ENCODE measurements around the gene ALS2CL. TPM values are rescaled to one million over a fixed set of nuclear protein-coding genes. Genes with fewer than 3 reads are reported as not detected.

Gene ALS2CL
- total RNA-seq, 1 experiment from 2014 or later, result 0.24 TPM

DNA sequence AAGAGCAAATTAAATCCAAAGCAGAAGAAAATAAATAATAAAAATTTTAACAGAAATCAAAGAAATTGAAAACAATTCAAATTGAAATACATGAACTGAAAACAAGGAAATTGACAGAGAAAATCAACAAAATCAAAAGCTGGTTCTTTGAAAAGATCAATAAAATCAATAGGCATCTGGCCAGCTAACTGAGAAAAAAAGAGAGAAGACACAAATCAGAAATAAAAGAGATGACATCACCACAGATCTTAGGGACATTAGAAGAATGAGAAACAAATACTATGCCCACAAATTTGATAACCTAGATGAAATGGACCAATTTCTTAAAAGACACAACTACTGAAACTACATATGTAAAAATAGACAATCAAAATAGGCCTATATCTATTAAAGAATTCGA is 42.4 kb downstream of the ALS2CL start:
- H3K4me3 ChIP-seq (ENCODE audit: low read depth, low read length, poor library complexity, severe bottlenecking), result no peak overlapping the region
- H3K27me3 ChIP-seq (replicated peaks; ENCODE audit: insufficient read depth, low read depth, low read length, poor library complexity), result no peaks in the 10 kb centered on the region
- no peaks in the 10 kb centered on the region for H3K9me3 ChIP-seq (ENCODE audit: low read depth, low read length, poor library complexity, severe bottlenecking)
- BruUV-seq (replicated peaks), result no TSS peak
- ChIA-PET POLR2A (ENCODE audit: low non-redundant PET) (no interaction called here), CTCF (no interaction called here)
- H3K4me1 ChIP-seq (ENCODE audit: insufficient read depth, low read length, poor library complexity, severe bottlenecking), result no peaks in the 10 kb centered on the region
- DNase-seq (ENCODE audit: low spot score), result no peak
- TF ChIP-seq, protein P1, sequence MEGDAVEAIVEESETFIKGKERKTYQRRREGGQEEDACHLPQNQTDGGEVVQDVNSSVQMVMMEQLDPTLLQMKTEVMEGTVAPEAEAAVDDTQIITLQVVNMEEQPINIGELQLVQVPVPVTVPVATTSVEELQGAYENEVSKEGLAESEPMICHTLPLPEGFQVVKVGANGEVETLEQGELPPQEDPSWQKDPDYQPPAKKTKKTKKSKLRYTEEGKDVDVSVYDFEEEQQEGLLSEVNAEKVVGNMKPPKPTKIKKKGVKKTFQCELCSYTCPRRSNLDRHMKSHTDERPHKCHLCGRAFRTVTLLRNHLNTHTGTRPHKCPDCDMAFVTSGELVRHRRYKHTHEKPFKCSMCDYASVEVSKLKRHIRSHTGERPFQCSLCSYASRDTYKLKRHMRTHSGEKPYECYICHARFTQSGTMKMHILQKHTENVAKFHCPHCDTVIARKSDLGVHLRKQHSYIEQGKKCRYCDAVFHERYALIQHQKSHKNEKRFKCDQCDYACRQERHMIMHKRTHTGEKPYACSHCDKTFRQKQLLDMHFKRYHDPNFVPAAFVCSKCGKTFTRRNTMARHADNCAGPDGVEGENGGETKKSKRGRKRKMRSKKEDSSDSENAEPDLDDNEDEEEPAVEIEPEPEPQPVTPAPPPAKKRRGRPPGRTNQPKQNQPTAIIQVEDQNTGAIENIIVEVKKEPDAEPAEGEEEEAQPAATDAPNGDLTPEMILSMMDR (conservative IDR thresholded peaks at IDR 0.05; ENCODE audit: low read depth, low read length), result no peak
- no peak for TF ChIP-seq EZH2 (IDR thresholded peaks at IDR 0.05; ENCODE audit: borderline replicate concordance, low read depth, low read length, poor library complexity, severe bottlenecking)
- intact Hi-C loops (cut with micrococcal nuclease; ENCODE audit: unreplicated experiment), result no loop called here
- no peaks in the 10 kb centered on the region for H3K36me3 ChIP-seq (ENCODE audit: insufficient read depth, low read length, poor library complexity, severe bottlenecking)
- no peak overlapping the region for H3K27ac ChIP-seq (ENCODE audit: low read depth, low read length, poor library complexity, severe bottlenecking)

DNA sequence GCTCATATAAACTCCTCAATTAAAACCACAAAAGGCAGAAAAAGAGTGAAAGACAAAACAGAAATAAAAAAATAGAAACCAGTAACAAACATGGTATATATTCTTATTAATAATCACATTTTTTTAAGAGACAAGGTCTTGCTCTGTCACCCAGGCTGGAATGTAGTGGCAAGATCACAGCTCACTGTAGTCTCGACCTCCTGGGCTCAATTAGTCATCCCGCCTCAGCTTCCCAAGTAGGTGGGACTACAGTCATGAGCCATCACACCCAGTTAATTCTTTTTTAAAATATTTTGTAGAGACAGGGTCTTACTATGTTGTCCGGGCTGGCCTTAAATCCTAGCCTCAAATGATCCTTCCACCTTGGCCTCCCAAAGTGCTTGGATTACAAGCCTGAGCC is 44.0 kb downstream of the ALS2CL start:
- Histone ChIP-seq H3K36me3 (ENCODE audit: insufficient read depth, low read length, poor library complexity, severe bottlenecking) (no peaks in the 10 kb centered on the region), H3K27me3 (replicated peaks; ENCODE audit: insufficient read depth, low read depth, low read length, poor library complexity) (no peaks in the 10 kb centered on the region), H3K27ac (ENCODE audit: low read depth, low read length, poor library complexity, severe bottlenecking) (no peak overlapping the region), H3K9me3 (ENCODE audit: low read depth, low read length, poor library complexity, severe bottlenecking) (no peaks in the 10 kb centered on the region), H3K4me3 (ENCODE audit: low read depth, low read length, poor library complexity, severe bottlenecking) (no peak overlapping the region), H3K4me1 (ENCODE audit: insufficient read depth, low read length, poor library complexity, severe bottlenecking) (no peaks in the 10 kb centered on the region)
- DNase-seq (ENCODE audit: low spot score), result no peak
- no TSS peak for BruUV-seq (replicated peaks)
- intact Hi-C loops (cut with micrococcal nuclease; ENCODE audit: unreplicated experiment), result no loop called here
- TF ChIP-seq, protein P1 (conservative IDR thresholded peaks at IDR 0.05; ENCODE audit: low read depth, low read length), result no peak
- TF ChIP-seq EZH2 (IDR thresholded peaks at IDR 0.05; ENCODE audit: borderline replicate concordance, low read depth, low read length, poor library complexity, severe bottlenecking), result no peak
- ChIA-PET CTCF (no interaction called here), POLR2A (ENCODE audit: low non-redundant PET) (no interaction called here)

DNA sequence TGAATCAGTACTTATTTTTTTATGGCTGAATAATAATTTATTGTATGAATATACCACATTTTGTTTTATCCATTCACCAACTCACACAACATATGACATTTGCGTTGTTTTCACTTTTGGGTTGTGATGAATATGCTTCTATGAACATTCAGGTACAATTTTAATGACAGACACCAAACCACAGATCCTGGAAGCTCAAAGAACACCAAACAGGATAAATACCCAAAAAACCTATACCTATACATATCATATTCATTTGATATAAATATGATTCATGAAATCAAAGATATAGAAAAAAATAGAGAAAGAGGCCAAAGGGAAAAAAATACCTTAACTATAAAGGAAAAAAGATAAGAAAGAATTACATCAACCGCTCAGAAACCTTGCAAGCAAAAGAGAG is 45.4 kb downstream of the ALS2CL start:
- POLR2A ChIA-PET (ENCODE audit: low non-redundant PET), result no interaction called here
- CTCF ChIA-PET, result no interaction called here
- H3K36me3 ChIP-seq (ENCODE audit: insufficient read depth, low read length, poor library complexity, severe bottlenecking), result no peaks in the 10 kb centered on the region
- no peak overlapping the region for H3K4me3 ChIP-seq (ENCODE audit: low read depth, low read length, poor library complexity, severe bottlenecking)
- intact Hi-C loops (cut with micrococcal nuclease; ENCODE audit: unreplicated experiment), result no loop called here
- DNase-seq (ENCODE audit: low spot score), result no peak
- no TSS peak for BruUV-seq (replicated peaks)
- H3K4me1 ChIP-seq (ENCODE audit: insufficient read depth, low read length, poor library complexity, severe bottlenecking), result no peaks in the 10 kb centered on the region
- TF ChIP-seq, protein P1 (conservative IDR thresholded peaks at IDR 0.05; ENCODE audit: low read depth, low read length), result no peak
- TF ChIP-seq EZH2 (IDR thresholded peaks at IDR 0.05; ENCODE audit: borderline replicate concordance, low read depth, low read length, poor library complexity, severe bottlenecking), result no peak
- H3K27me3 ChIP-seq (replicated peaks; ENCODE audit: insufficient read depth, low read depth, low read length, poor library complexity), result no peaks in the 10 kb centered on the region
- H3K9me3 ChIP-seq (ENCODE audit: low read depth, low read length, poor library complexity, severe bottlenecking), result no peaks in the 10 kb centered on the region
- H3K27ac ChIP-seq (ENCODE audit: low read depth, low read length, poor library complexity, severe bottlenecking), result no peak overlapping the region

All from A673 (cell line).